K562 (cell line): Measurements from ENCODE around the gene GON4L. TPM values are rescaled to one million over a fixed set of nuclear protein-coding genes. Genes with fewer than 3 reads are reported as not detected.
"Not testable (repeated sequence)": the region's sequence is repeated elsewhere in the genome, so short reads cannot be mapped to it uniquely, and the experiment has no call there.

Experiments
- ATAC-seq: fragments of 200-7000 bp; cut with Tn5 transposase; 3 replicates; pipeline ENCODE4 v1.9.1; 2020; ENCODE audit warnings: moderate library complexity
- BruUV-seq: library from RNA; stranded (reverse); fragments of 400-500 nt; replicated peaks from 2 replicates; lab custom pipeline; 2021; lab: Mats Ljungman, UMichigan
- CTCF ChIA-PET: fragments of 300-600 bp; formaldehyde crosslinking; extraction: SDS; loops from one replicate; lab custom pipeline; 2021; ENCODE audit warnings: low intra/inter-chr PET ratio; lab: Yijun Ruan, JAX
- POLR2A ChIA-PET: fragments of 300-600, 350-650 bp; sonication (Branson Sonifier 250); formaldehyde crosslinking; extraction: SDS; loops from one replicate; lab custom pipeline; 2021; ENCODE audit warnings: antibody characterized with exemption, inconsistent platforms; lab: Yijun Ruan, JAX
- DNase-seq, 4 experiments: peaks; one replicate each; pipeline versions ENCODE4 v3.0.0 to v3.0.0-alpha.2; 2011 to 2018; ENCODE audit warnings: low spot score in 3 of 4, mixed read lengths in 3 of 4; ENCODE audit errors: extremely low read depth in 1 of 4
- FAIRE-seq: peaks from 2 replicates; lab custom pipeline; 2011; peaks lifted over from hg19 to GRCh38; lab: Jason Lieb, UNC
- H2AFZ ChIP-seq: 2 replicates; pipeline ENCODE4 v1.6.0; 2011; ENCODE audit warnings: low read depth, low read length, control low read depth, inconsistent platforms
- H3K27ac ChIP-seq: fragments of 200-600 bp; 3 replicates; pipeline ENCODE4 v1.8.0; 2011; ENCODE audit warnings: low read depth, mild to moderate bottlenecking, control low read depth, inconsistent platforms, low read length, moderate library complexity, mixed read lengths; ENCODE audit errors: extremely low read depth
- H3K27me3 ChIP-seq, 2 experiments: fragments of 300-600 bp in 1 of 2; 2 replicates in 1 of 2; 3 replicates in 1 of 2; pipeline versions ENCODE4 v1.6.0 to v1.8.0; 2011; ENCODE audit warnings: inconsistent platforms in 2 of 2, low read length in 2 of 2, mild to moderate bottlenecking in 1 of 2, mixed read lengths in 1 of 2, moderate library complexity in 1 of 2; ENCODE audit not compliant: control insufficient read depth in 2 of 2, insufficient read depth in 2 of 2
- H3K36me3 ChIP-seq: fragments of 300-600 bp; 3 replicates; pipeline ENCODE4 v1.8.0; 2011; ENCODE audit warnings: mild to moderate bottlenecking, low read length, inconsistent platforms; ENCODE audit not compliant: control insufficient read depth, insufficient read depth
- H3K4me1 ChIP-seq, 2 experiments: fragments of 200-600 bp in 1 of 2; replicated peaks in 1 of 2; 2 replicates in 1 of 2; 3 replicates in 1 of 2; pipeline versions ENCODE4 v1.5.1 to v1.8.0; 2011; ENCODE audit warnings: inconsistent platforms in 2 of 2, low read length in 2 of 2, mild to moderate bottlenecking in 1 of 2, mixed read lengths in 1 of 2, moderate library complexity in 1 of 2; ENCODE audit not compliant: control insufficient read depth in 2 of 2, insufficient read depth in 2 of 2
- H3K4me2 ChIP-seq: 2 replicates; pipeline ENCODE4 v1.6.1; 2011; ENCODE audit warnings: low read length, control low read depth, inconsistent platforms, mixed read lengths; ENCODE audit not compliant: insufficient read depth
- H3K4me3 ChIP-seq: fragments of 200-600 bp; sonication (generic), shearing (Covaris generic); 2 replicates; pipeline ENCODE4 v1.5.1; 2016; ENCODE audit warnings: control low read depth, inconsistent platforms
- H3K79me2 ChIP-seq: fragments of 200-600 bp; 3 replicates; pipeline ENCODE4 v1.8.0; 2011; ENCODE audit warnings: low read length, inconsistent platforms; ENCODE audit not compliant: control insufficient read depth, insufficient read depth
- H3K9ac ChIP-seq, 2 experiments: 2 replicates each; pipeline versions ENCODE4 v1.6.0 to v1.6.1; 2011; ENCODE audit warnings: low read depth in 2 of 2, low read length in 2 of 2, control low read depth in 1 of 2, inconsistent platforms in 1 of 2, mild to moderate bottlenecking in 1 of 2, mixed read lengths in 1 of 2; ENCODE audit not compliant: insufficient read depth in 1 of 2
- H3K9me1 ChIP-seq: one replicate; pipeline ENCODE4 v1.6.0; 2011; ENCODE audit warnings: inconsistent platforms, mild to moderate bottlenecking, low read length, moderate library complexity; ENCODE audit not compliant: control insufficient read depth, insufficient read depth
- H3K9me3 ChIP-seq: replicated peaks from 2 replicates; pipeline ENCODE4 v1.5.1; 2011; ENCODE audit warnings: low read depth, low read length, inconsistent platforms; ENCODE audit not compliant: control insufficient read depth, insufficient read depth
- H4K20me1 ChIP-seq: replicated peaks from 2 replicates; pipeline ENCODE4 v1.6.1; 2011; ENCODE audit warnings: low read length, inconsistent platforms, mixed read lengths; ENCODE audit not compliant: control insufficient read depth, insufficient read depth
- ZNF121 ChIP-seq: sonication (generic); formaldehyde crosslinking; conservative IDR thresholded peaks from 2 replicates; pipeline ENCODE4 v1.8.0; 2022; ENCODE audit warnings: missing genetic modification reagents
- WGBS: fragments of 100-300 bp; shearing (Covaris generic); methylation state at CpG from one replicate; pipeline ENCODE4 v1.1.6; 2016; ENCODE audit warnings: low coverage, mixed read lengths; ENCODE audit not compliant: insufficient coverage; ENCODE audit errors: missing lambda C conversion rate; 5-methylcytosine and 5-hydroxymethylcytosine counted together
- in situ Hi-C: fragments of 300-500 bp; cut with MboI; formaldehyde crosslinking; loops from 4 replicates; pipeline ENCODE4 v1.15.0; 2018; ENCODE audit warnings: inconsistent platforms, mixed read lengths
- intact Hi-C: fragments of 100-400 bp; cut with micrococcal nuclease; formaldehyde crosslinking; loops from 2 replicates; pipeline ENCODE4 v1.14.2; 2022
- polyA plus RNA-seq, 8 experiments: library from polyadenylated mRNA; depleted of rRNA in 4 of 8; stranded (reverse) in 5 of 8; unstranded in 3 of 8; fragments of >200 nt; fragmentation: Nextera tagmentation in 2 of 8; fragmentation: Illumina TruSeq in 1 of 8; extraction: Ambion mirVana in 2 of 8; extraction: Trizol in 1 of 8; gene quantifications; 2 replicates each; pipeline versions ENCODE4 v1.2.1 to v1.2.3, GENCODE V29; 2011 to 2014; ENCODE audit warnings: inconsistent platforms in 1 of 8, missing spikeins in 1 of 8
- total RNA-seq, 7 experiments: library from RNA; depleted of rRNA in 6 of 7; stranded (reverse); fragments of >200 nt in 6 of 7; fragmentation: Illumina TruSeq in 2 of 7; extraction: Trizol in 2 of 7; gene quantifications; 2 replicates each; pipeline versions ENCODE4 v1.2.1 to v1.2.3, GENCODE V29; 2011 to 2021; ENCODE audit warnings: low replicate concordance in 1 of 7

GON4L gene
- total and polyA plus RNA-seq, 9 of the 15 experiments (the other 6 are each of a cell fraction or from before 2014, with no cell fraction given), result 20.2 to 47.4 (median 33.6) TPM

DNA sequence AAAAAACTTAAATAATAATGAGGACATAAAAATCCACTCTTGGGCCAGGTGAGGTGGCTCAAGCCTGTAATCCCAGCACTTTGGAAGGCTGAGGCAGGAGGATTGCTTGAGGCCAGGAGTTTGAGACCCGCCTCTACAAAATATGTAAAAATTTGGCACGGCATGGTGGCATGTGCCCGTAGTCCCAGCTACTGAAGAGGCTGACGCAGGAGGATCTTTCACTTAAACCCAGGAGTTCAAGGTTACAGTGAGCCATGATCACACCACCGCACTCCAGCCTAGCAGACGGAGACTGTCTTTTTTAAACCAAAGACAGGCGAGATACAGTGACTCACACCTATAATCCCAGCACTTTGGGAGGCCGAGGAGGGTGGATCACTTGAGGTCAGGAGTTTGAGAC is 39.5 kb upstream of the GON4L start:
- in situ Hi-C loops, H3K4me3 ChIP-seq, H3K4me2 ChIP-seq, FAIRE-seq, H3K27me3 ChIP-seq, intact Hi-C loops, H4K20me1 ChIP-seq, DNase-seq, H3K9ac ChIP-seq, CTCF ChIA-PET, H2AFZ ChIP-seq, H3K9me3 ChIP-seq, H3K9me1 ChIP-seq, BruUV-seq, H3K79me2 ChIP-seq, ATAC-seq, H3K27ac ChIP-seq: not testable (repeated sequence)
- 80% methylated on average over 8 of the region's 8 CpGs for WGBS
- POLR2A ChIA-PET, result interaction anchor here (0.8 to 1.0 kb wide), 3 partner anchors 12 to 30 kb away, joined by 3 read pairs; no protein-coding TSS in a partner anchor
- Histone ChIP-seq H3K36me3 (peaks cover 47% of the 10 kb centered on the region), H3K4me1 (peaks cover 3 to 16% of the 10 kb centered on the region in 2 experiments; a peak in 4 of 5 replicates)

GRCh38 chr1:155895617-155896016 is 38.6 kb upstream of the GON4L start:
- intact Hi-C loops, H2AFZ ChIP-seq, H3K27me3 ChIP-seq, H4K20me1 ChIP-seq, CTCF ChIA-PET, BruUV-seq, FAIRE-seq, DNase-seq, H3K4me2 ChIP-seq, ATAC-seq, in situ Hi-C loops, H3K79me2 ChIP-seq, H3K27ac ChIP-seq, H3K9ac ChIP-seq, H3K4me3 ChIP-seq, H3K9me3 ChIP-seq, H3K9me1 ChIP-seq: not testable (repeated sequence)
- H3K4me1 ChIP-seq, result peaks cover 0 to 13% of the 10 kb centered on the region in 2 experiments; a peak in 3 of 5 replicates
- peak; percentile 53; the same call in 1 of the 2 replicates for TF ChIP-seq ZNF121 (CRISPR knock-in tag)
- 71% methylated on average over 4 of the region's 6 CpGs for WGBS
- POLR2A ChIA-PET, result interaction anchor here (0.6 to 2.0 kb wide), 7 partner anchors 9 to 38 kb away, joined by 3 to 14 read pairs (median 4); partner anchors contain the start of genes GON4L and SYT11
- peaks cover 38% of the 10 kb centered on the region for H3K36me3 ChIP-seq
